HG02981 (cell line): ENCODE data around the gene MUC13.
"Not testable (repeated sequence)": the region's sequence is repeated elsewhere in the genome, so short reads cannot be mapped to it uniquely, and the experiment has no call there.

Experiments
- ATAC-seq: cut with Tn5 transposase; IDR thresholded peaks from one replicate; pipeline ENCODE4 v1.9.1; 2021; ENCODE audit warnings: mild to moderate bottlenecking, moderate library complexity; ENCODE audit not compliant: unreplicated experiment

The MUC13 gene

GRCh38 chr3:124934577-124934976, at the start of gene MUC13:
Gene MUC13, minus strand, starts transcription at chr3:124934751. Its CDS starts 39 bp downstream, at chr3:124934712.
- no peak for ATAC-seq

- ATAC-seq = no peak
Observed at GRCh38 chr3:124982855-124983254, 48.3 kb upstream of the MUC13 start.

- no peak for ATAC-seq
Observed at GRCh38 chr3:124981472-124981871, 46.9 kb upstream of the MUC13 start.

- ATAC-seq = no peak
Observed at GRCh38 chr3:124978627-124979026, 44.1 kb upstream of the MUC13 start.

GRCh38 chr3:124976383-124976782, 41.8 kb upstream of the MUC13 start:
- ATAC-seq = no peak

- ATAC-seq = no peak
Observed at GRCh38 chr3:124974691-124975090, 40.1 kb upstream of the MUC13 start.

- no peak for ATAC-seq
Observed at GRCh38 chr3:124973290-124973689, 38.7 kb upstream of the MUC13 start.

GRCh38 chr3:124972457-124972856, 37.9 kb upstream of the MUC13 start:
- no peak for ATAC-seq

- ATAC-seq = no peak
Observed at GRCh38 chr3:124969963-124970722, 35.6 kb upstream of the MUC13 start.

- ATAC-seq = no peak
Observed at GRCh38 chr3:124969190-124969589, 34.6 kb upstream of the MUC13 start.

GRCh38 chr3:124967964-124968363, 33.4 kb upstream of the MUC13 start:
- ATAC-seq = no peak

- no peak for ATAC-seq
Observed at GRCh38 chr3:124966521-124967445, 32.2 kb upstream of the MUC13 start.

GRCh38 chr3:124965413-124965812, 30.9 kb upstream of the MUC13 start:
- ATAC-seq = no peak

GRCh38 chr3:124964387-124964786, 29.8 kb upstream of the MUC13 start:
- no peak for ATAC-seq

- no peak for ATAC-seq
Observed at GRCh38 chr3:124963755-124964154, 29.2 kb upstream of the MUC13 start.

- ATAC-seq = no peak
Observed at GRCh38 chr3:124962403-124962940, 27.9 kb upstream of the MUC13 start.

- ATAC-seq = no peak
Observed at GRCh38 chr3:124960698-124961097, 26.1 kb upstream of the MUC13 start.

- no peak for ATAC-seq
Observed at GRCh38 chr3:124960105-124960504, 25.6 kb upstream of the MUC13 start.

- not testable (repeated sequence) for ATAC-seq
Observed at GRCh38 chr3:124957951-124958350, 23.4 kb upstream of the MUC13 start.

GRCh38 chr3:124952282-124952855, 17.8 kb upstream of the MUC13 start:
- no peak for ATAC-seq
